ENCODE measurements around the gene CHFR. TPM values are rescaled to one million over a fixed set of nuclear protein-coding genes. Genes with fewer than 3 reads are reported as not detected.

The CHFR gene
- total and polyA plus RNA-seq, 7 donors: 18.0 to 52.3 (median 23.5) TPM

GRCh38 chr12:132824053-132824452 lies 63.4 kb downstream of the CHFR start:
- TF ChIP-seq EP300 (IDR thresholded peaks at IDR 0.05) (no peak), POLR2A (IDR thresholded peaks at IDR 0.05) (no peak), POLR2AphosphoS5 (IDR thresholded peaks at IDR 0.05) (no peak), CTCF (IDR thresholded peaks at IDR 0.05) (no peak)
- Histone ChIP-seq H3K36me3 (peaks cover 2 to 62% (median 27%) of the 10 kb centered on the region in 4 donors), H3K4me1 (peaks cover 0 to 31% (median 21%) of the 10 kb centered on the region in 4 donors), H3K9me3 (no peaks in the 10 kb centered on the region), H3K27ac (no peak overlapping the region), H3K4me3 (no peak overlapping the region), H3K27me3 (no peaks in the 10 kb centered on the region)
- no peak for DNase-seq
- intact Hi-C loops (cut with DNase I): no loop called here
- WGBS, 2 donors: 79 to 86% methylated on average over 7 of the region's 7 CpGs

- Histone ChIP-seq H3K27ac (no peak overlapping the region), H3K9me3 (no peaks in the 10 kb centered on the region), H3K4me3 (no peak overlapping the region), H3K4me1 (no peaks in the 10 kb centered on the region), H3K36me3 (peaks cover 32 to 75% (median 54%) of the 10 kb centered on the region in 4 donors), H3K27me3 (no peaks in the 10 kb centered on the region)
- DNase-seq: no peak
- 92 to 95% methylated on average over 8 of the region's 8 CpGs for WGBS, 2 donors
- TF ChIP-seq EP300 (IDR thresholded peaks at IDR 0.05) (no peak), POLR2A (IDR thresholded peaks at IDR 0.05) (no peak), POLR2AphosphoS5 (IDR thresholded peaks at IDR 0.05) (no peak), CTCF (IDR thresholded peaks at IDR 0.05) (no peak)
- intact Hi-C loops (cut with DNase I): no loop called here
Measured at GRCh38 chr12:132818562-132818961, 68.8 kb downstream of the CHFR start.

- peaks cover 49 to 86% (median 62%) of the 10 kb centered on the region in 4 donors for H3K36me3 ChIP-seq
- WGBS, 2 donors: 97 to 99% methylated on average over 21 of the region's 21 CpGs
- H3K27me3 ChIP-seq: no peaks in the 10 kb centered on the region
- DNase-seq: no peak
- no peak overlapping the region for H3K4me3 ChIP-seq
- H3K4me1 ChIP-seq: no peaks in the 10 kb centered on the region
- no peaks in the 10 kb centered on the region for H3K9me3 ChIP-seq
- H3K27ac ChIP-seq: no peak overlapping the region
- TF ChIP-seq CTCF (IDR thresholded peaks at IDR 0.05) (no peak), POLR2A (IDR thresholded peaks at IDR 0.05) (no peak), POLR2AphosphoS5 (IDR thresholded peaks at IDR 0.05) (no peak)
- intact Hi-C loops (cut with DNase I): no loop called here
Measured at GRCh38 chr12:132814232-132814631, 73.2 kb downstream of the CHFR start.

GRCh38 chr12:132813443-132813842 lies 74.0 kb downstream of the CHFR start:
- H3K4me3 ChIP-seq: no peak overlapping the region
- WGBS, 2 donors: 93 to 94% methylated on average over 6 of the region's 6 CpGs
- no peak for DNase-seq
- H3K9me3 ChIP-seq: no peaks in the 10 kb centered on the region
- peaks cover 41 to 82% (median 56%) of the 10 kb centered on the region in 4 donors for H3K36me3 ChIP-seq
- no peaks in the 10 kb centered on the region for H3K27me3 ChIP-seq
- intact Hi-C loops (cut with DNase I): no loop called here
- TF ChIP-seq POLR2A (IDR thresholded peaks at IDR 0.05) (no peak), CTCF (IDR thresholded peaks at IDR 0.05) (no peak), POLR2AphosphoS5 (IDR thresholded peaks at IDR 0.05) (no peak), EP300 (IDR thresholded peaks at IDR 0.05) (no peak)
- H3K4me1 ChIP-seq: no peaks in the 10 kb centered on the region
- no peak overlapping the region for H3K27ac ChIP-seq

GRCh38 chr12:132812631-132813305 lies 74.6 kb downstream of the CHFR start:
- Histone ChIP-seq H3K36me3 (peaks cover 41 to 83% (median 57%) of the 10 kb centered on the region in 4 donors), H3K4me3 (no peak overlapping the region), H3K27ac (no peak overlapping the region), H3K9me3 (no peaks in the 10 kb centered on the region), H3K27me3 (no peaks in the 10 kb centered on the region), H3K4me1 (no peaks in the 10 kb centered on the region)
- 85 to 87% methylated on average over 8 of the region's 8 CpGs for WGBS, 2 donors
- no peak for TF ChIP-seq POLR2A (IDR thresholded peaks at IDR 0.05)
- TF ChIP-seq CTCF (IDR thresholded peaks at IDR 0.05): no peak
- no peak for TF ChIP-seq EP300 (IDR thresholded peaks at IDR 0.05)
- no peak for TF ChIP-seq POLR2AphosphoS5 (IDR thresholded peaks at IDR 0.05)
- DNase-seq: no peak
- intact Hi-C loops (cut with DNase I): no loop called here
